Calu3 (cell line): Measurements from ENCODE around the gene GHITM. TPM values are rescaled to one million over a fixed set of nuclear protein-coding genes. Genes with fewer than 3 reads are reported as not detected.
"Not testable (repeated sequence)": the region's sequence is repeated elsewhere in the genome, so short reads cannot be mapped to it uniquely, and the experiment has no call there.

ENCODE experiments used
- BruUV-seq: library from RNA; stranded (reverse); fragments of 400-500 nt; replicated peaks from 2 replicates; lab custom pipeline; 2021; lab: Mats Ljungman, UMichigan
- CTCF ChIA-PET: fragments of 300-600 bp; sonication (Branson Sonifier 250); formaldehyde crosslinking; loops from one replicate; lab custom pipeline; 2022; ENCODE audit warnings: antibody characterized with exemption; lab: Charles Lee
- DNase-seq: peaks from one replicate; pipeline ENCODE4 v3.0.0; 2022
- H3K27ac Mint-ChIP-seq: one replicate; pipeline ENCODE4 v1.8.0; 2022; ENCODE audit warnings: mixed read lengths; ENCODE audit not compliant: unreplicated experiment
- H3K27me3 Mint-ChIP-seq: one replicate; pipeline ENCODE4 v1.8.0; 2022; ENCODE audit warnings: mixed read lengths; ENCODE audit not compliant: unreplicated experiment
- H3K36me3 Mint-ChIP-seq: one replicate; pipeline ENCODE4 v1.8.0; 2022; ENCODE audit warnings: mild to moderate bottlenecking, moderate library complexity, mixed read lengths; ENCODE audit not compliant: insufficient read depth, unreplicated experiment
- H3K4me1 Mint-ChIP-seq: one replicate; pipeline ENCODE4 v1.8.0; 2022; ENCODE audit warnings: mild to moderate bottlenecking, low read depth, mixed read lengths; ENCODE audit not compliant: unreplicated experiment
- H3K4me3 Mint-ChIP-seq: one replicate; pipeline ENCODE4 v1.8.0; 2022; ENCODE audit warnings: mild to moderate bottlenecking, low read depth, moderate library complexity, mixed read lengths; ENCODE audit not compliant: unreplicated experiment
- H3K9me3 Mint-ChIP-seq: one replicate; pipeline ENCODE4 v1.8.0; 2022; ENCODE audit warnings: low read depth, mixed read lengths; ENCODE audit not compliant: unreplicated experiment
- CTCF ChIP-seq: fragments of 200-600 bp; IDR thresholded peaks from one replicate; pipeline ENCODE4 v1.8.0; 2022; ENCODE audit warnings: antibody characterized with exemption; ENCODE audit not compliant: unreplicated experiment
- intact Hi-C: fragments of 100-400 bp; cut with micrococcal nuclease; formaldehyde crosslinking; loops from one replicate; pipeline ENCODE4 v1.10.0; 2022; ENCODE audit not compliant: unreplicated experiment
- total RNA-seq: library from RNA; stranded (reverse); gene quantifications from 2 replicates; pipeline ENCODE4 v1.2.3, GENCODE V29; 2022

The GHITM gene
- total RNA-seq, 1 experiment from 2014 or later = 107 TPM

GRCh38 chr10:84163996-84164395 lies 24.7 kb downstream of the GHITM start:
- no peaks in the 10 kb centered on the region for H3K4me1 Mint-ChIP-seq

GRCh38 chr10:84164442-84164841 lies 25.1 kb downstream of the GHITM start:
- H3K9me3 Mint-ChIP-seq = no peaks in the 10 kb centered on the region
- peaks cover 19% of the 10 kb centered on the region for H3K27me3 Mint-ChIP-seq
- H3K27ac Mint-ChIP-seq = no peak overlapping the region
- BruUV-seq = no TSS peak
- no peak for DNase-seq
- no peaks in the 10 kb centered on the region for H3K4me1 Mint-ChIP-seq
- no peaks in the 10 kb centered on the region for H3K36me3 Mint-ChIP-seq
- TF ChIP-seq CTCF = no peak
- intact Hi-C loops = no loop called here
- CTCF ChIA-PET = no interaction called here
- H3K4me3 Mint-ChIP-seq = no peak overlapping the region

More at GRCh38 chr10:84163996-84164395, 24.7 kb downstream of the GHITM start:
- intact Hi-C loops = no loop called here
- no peak overlapping the region for H3K27ac Mint-ChIP-seq
- BruUV-seq = no TSS peak
- no peak for TF ChIP-seq CTCF
- H3K27me3 Mint-ChIP-seq = peaks cover 19% of the 10 kb centered on the region
- CTCF ChIA-PET = no interaction called here
- H3K36me3 Mint-ChIP-seq = no peaks in the 10 kb centered on the region
- H3K4me3 Mint-ChIP-seq = no peak overlapping the region
- DNase-seq = no peak
- H3K9me3 Mint-ChIP-seq = no peaks in the 10 kb centered on the region

- Mint-ChIP-seq H3K36me3 (no peaks in the 10 kb centered on the region), H3K27me3 (peaks cover 19% of the 10 kb centered on the region), H3K4me1 (no peaks in the 10 kb centered on the region), H3K27ac (no peak overlapping the region), H3K9me3 (no peaks in the 10 kb centered on the region), H3K4me3 (no peak overlapping the region)
- no peak for TF ChIP-seq CTCF
- CTCF ChIA-PET = no interaction called here
- no TSS peak for BruUV-seq
- intact Hi-C loops = no loop called here
- DNase-seq = no peak
These were observed 27.4 kb downstream of the GHITM start for GRCh38 chr10:84166620-84167288.

- H3K4me1 Mint-ChIP-seq, H3K36me3 Mint-ChIP-seq, H3K4me3 Mint-ChIP-seq, CTCF ChIA-PET, intact Hi-C loops, H3K27ac Mint-ChIP-seq, H3K9me3 Mint-ChIP-seq, DNase-seq, BruUV-seq: not testable (repeated sequence)
- H3K27me3 Mint-ChIP-seq = peaks cover 19% of the 10 kb centered on the region
These were observed 28.0 kb downstream of the GHITM start for GRCh38 chr10:84167289-84167653.

GRCh38 chr10:84168382-84168781 lies 29.1 kb downstream of the GHITM start:
- H3K27me3 Mint-ChIP-seq = peaks cover 12% of the 10 kb centered on the region
- H3K9me3 Mint-ChIP-seq, BruUV-seq, H3K27ac Mint-ChIP-seq, CTCF ChIA-PET, H3K36me3 Mint-ChIP-seq, H3K4me3 Mint-ChIP-seq, intact Hi-C loops, DNase-seq, H3K4me1 Mint-ChIP-seq: not testable (repeated sequence)

- H3K9me3 Mint-ChIP-seq, H3K27ac Mint-ChIP-seq, H3K4me3 Mint-ChIP-seq, H3K27me3 Mint-ChIP-seq, DNase-seq, intact Hi-C loops, BruUV-seq, CTCF ChIA-PET, H3K4me1 Mint-ChIP-seq, H3K36me3 Mint-ChIP-seq: not testable (repeated sequence)
These were observed 31.9 kb downstream of the GHITM start for GRCh38 chr10:84171237-84171636.

GRCh38 chr10:84171700-84172466 lies 32.6 kb downstream of the GHITM start:
- H3K36me3 Mint-ChIP-seq, intact Hi-C loops, BruUV-seq, H3K4me3 Mint-ChIP-seq, H3K9me3 Mint-ChIP-seq, H3K27me3 Mint-ChIP-seq, H3K4me1 Mint-ChIP-seq, H3K27ac Mint-ChIP-seq, DNase-seq, CTCF ChIA-PET: not testable (repeated sequence)
